ENCODE measurements around the gene LCN12.
A peak's percentile ranks its signal among the peaks of the same experiment; 100 is the strongest.

The LCN12 gene

DNA sequence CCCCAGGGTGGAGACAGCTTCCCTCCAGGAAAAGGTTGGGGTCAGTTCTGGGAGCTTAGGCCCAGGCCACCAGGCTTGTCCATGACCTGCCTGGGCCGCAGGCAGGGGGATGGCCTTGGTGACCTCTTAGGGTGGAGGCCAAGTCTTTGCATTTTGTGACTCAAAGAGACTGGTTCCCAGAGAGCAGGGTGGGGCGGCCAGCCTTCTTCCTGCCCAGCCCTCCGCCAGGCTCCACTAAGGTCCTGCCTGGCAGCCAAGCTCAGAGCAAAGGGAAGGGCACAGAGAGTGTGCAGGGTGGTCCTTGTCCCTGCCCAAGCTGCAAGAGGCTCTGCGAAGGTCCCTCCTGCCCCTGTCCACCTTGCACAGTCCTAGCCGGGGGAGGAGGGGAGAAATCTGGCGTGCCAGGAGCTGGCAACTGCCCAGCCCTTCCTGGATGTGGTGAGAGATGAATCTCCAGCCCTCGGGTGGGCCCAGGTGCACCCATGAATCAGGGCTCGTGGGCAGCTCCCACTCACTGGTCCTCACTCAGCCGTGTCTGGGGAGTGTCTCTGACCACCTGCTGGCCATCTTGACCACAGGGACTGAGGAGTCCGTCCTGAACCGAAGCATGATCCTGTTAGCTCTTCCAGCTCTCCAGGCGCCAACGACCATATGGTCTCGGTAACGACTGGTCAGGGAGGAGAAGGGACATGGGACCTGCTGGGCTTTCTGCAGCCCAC lies 22.9 kb downstream of the LCN12 start:
- no peak for DNase-seq

DNA sequence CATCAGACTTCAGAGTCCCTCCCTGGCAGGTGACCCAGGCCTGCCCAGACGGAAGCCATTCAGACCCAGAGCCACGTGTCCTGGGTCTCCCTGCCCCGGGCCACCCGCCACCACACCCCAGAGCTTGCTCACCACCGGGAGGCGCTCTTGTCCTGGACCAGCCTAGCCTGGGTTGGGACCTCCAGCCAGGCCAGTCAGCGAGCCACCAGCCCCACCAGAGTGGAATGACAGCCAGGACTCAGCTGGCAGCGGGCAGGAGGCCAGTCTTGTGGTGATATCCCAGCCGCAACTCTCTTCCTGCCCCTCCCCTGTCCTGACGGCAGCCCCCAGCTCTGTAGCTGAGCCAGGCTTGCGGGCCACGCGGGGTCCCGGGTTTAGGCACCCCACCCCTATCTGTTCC lies 23.6 kb downstream of the LCN12 start:
- peak; percentile 43 for DNase-seq

DNA sequence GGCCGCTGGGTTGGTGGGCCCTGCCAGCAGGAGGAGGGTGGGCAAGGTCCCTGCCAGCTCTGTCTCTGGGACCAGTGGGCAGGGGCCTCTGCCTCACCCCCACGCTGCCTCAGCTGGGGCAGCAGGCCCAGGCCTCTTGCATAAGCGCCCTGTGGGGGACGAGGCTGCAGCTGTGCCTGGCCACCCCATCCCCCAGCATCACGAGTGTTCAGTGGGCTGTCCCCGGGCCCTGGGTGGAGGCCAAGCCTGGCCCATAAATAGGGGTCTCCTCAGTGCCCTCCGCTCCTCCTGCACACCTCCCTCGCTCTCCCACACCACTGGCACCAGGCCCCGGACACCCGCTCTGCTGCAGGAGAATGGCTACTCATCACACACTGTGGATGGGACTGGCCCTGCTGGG lies 25.1 kb downstream of the LCN12 start, which contains the start of gene PTGDS:
TSS of gene PTGDS (plus strand) at position 282 of the 400 bp plus-strand sequence. CDS start at position 357, 75 bp downstream.
- no peak for DNase-seq

DNA sequence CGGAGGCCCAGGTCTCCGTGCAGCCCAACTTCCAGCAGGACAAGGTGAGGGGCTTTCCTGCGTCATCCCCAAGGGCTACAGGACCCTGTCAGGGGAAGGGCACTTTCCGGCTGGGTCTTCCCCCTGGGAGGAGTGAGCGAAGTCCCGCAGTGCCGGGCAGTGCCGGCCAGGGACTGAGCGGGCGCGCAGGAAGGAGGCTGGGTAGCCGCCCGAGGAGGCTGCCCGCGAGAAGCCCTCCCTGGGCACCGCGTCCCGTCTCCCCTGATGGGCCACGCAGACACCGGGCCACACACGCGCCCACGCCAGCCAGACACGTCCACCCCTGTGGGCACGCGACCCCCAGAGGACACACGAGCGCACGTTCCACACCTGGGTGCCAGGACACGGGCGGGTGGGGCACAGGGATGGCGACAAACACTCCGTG lies 25.6 kb downstream of the LCN12 start:
- no peak for DNase-seq

DNA sequence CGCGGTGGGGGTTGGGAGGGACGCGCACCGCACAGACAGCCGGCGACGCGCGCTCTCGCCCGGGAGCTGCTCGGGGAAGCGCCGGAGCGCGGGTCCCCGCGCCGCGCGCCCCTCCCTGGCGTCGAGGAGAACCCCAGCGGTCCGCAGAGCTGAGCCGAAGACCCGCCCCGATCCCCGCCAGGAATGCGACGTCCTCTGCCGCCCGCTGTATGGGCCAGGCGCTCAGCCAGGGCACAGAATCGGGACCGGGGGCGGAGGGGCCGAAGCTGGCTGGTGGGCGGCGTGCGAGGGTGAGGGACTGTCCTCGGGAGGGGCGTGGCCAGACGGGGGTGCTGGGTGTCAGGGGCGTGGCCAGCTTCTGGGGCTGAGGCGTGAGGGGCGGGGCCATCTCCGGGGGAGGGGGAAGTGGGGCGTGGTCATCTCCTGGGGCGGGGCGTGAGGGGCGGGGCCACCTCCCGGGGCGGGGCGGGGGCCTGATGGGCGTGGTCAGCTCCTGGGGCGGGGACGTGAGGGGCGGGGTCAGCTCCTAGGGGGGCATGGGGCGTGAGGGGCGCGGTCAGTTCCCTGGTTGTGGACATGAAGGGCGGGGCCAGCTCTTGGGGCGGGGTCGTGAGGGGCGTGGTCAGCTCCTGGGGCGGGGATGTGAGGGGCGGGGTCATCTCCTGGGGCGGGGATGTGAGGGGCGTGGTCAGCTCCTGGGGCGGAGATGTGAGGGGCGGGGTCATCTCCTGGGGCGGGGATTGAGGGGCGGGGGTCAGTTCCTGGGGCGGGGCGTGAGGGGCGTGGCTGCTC lies 26.2 kb downstream of the LCN12 start:
- DNase-seq: peak; percentile 76

DNA sequence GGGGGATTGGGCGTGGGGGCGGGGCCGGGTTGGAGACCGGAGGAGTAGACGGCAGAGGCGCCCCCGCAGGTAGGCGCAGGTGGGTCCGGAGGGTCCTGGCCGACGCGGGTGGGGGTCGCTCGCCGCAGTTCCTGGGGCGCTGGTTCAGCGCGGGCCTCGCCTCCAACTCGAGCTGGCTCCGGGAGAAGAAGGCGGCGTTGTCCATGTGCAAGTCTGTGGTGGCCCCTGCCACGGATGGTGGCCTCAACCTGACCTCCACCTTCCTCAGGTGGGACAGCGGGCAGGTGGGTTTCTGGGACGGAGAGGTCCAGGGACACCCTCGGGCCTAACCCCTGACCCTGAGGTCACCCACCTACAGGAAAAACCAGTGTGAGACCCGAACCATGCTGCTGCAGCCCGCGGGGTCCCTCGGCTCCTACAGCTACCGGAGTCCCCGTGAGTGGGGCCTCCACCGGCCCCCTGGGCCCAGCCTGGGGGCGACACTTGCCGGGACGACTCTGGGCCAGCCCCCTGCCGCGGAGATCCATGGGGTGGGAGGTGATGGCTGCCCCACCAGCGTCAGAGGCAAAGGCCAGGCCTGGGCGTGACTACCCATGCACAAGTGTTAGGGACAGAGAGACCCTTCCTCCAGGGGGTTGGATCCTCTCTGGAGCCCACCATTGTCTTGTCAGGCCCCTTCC lies 26.9 kb downstream of the LCN12 start:
- no peak for DNase-seq

DNA sequence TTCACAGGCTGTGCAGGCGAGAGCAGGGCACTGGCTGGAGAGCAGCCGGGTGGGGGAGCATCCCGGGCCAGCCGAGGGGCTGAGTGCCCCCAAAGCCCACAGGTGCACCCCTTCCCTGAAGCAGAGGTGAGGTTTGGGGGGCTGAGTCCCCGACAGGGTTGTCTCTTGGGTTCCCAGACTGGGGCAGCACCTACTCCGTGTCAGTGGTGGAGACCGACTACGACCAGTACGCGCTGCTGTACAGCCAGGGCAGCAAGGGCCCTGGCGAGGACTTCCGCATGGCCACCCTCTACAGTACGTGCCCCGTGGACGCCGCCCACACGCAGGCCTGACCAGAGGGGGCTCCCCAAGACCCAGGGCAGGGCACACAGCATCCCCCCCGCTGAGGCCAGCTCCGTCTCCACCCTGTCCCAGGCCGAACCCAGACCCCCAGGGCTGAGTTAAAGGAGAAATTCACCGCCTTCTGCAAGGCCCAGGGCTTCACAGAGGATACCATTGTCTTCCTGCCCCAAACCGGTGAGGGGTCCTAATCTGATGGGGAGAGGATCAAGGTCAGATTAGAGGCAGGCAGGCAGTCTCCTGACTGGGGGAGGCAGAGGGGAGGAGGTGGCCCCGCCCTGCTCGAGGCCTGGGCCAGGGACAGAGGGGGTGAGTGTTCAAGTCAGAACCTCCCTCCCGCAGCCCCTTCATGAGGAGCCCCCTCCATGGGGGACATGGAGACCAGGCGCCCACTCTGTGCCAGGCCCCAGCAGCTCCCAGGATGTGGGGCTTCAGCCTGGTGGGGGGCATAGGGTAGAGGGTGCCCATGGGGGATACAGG lies 27.9 kb downstream of the LCN12 start:
- no peak for DNase-seq

DNA sequence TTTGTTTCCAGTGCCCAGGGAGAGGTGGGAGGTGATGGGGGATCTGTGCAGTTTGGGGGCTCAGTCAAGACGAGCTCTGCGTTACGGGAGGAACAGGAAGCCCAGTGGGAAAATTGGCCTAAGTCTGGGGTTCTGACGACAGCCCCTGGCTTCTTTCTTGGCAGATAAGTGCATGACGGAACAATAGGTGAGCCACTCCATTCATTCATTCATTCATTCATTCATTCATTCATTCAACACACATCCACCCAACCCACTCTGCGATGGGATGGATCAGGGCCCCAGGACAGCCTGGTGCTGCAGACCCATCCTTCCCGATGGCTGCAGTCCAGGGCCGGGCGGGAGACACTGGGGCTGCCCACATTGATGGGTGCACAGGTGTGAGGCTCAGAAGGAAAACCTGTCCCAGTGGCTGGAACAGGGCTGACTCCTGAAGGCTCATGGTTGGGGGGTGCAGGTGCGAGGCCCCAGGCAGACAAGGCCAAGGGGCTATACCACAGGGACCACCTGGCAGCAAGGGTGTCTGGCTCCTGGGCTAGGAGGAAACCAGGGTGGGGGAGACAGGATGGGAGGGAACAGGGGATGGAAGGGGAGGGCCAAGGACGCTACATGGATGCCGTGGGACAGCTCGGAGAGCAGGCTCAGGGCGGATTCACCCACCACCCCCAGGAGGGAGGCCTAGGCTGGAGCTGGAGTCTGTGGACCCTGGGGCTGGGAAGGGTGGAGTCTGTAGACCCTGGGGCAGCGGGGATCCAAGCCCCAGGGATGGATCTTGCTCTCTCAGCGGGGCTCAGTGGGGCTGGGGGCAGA lies 28.8 kb downstream of the LCN12 start:
- no peak for DNase-seq

DNA sequence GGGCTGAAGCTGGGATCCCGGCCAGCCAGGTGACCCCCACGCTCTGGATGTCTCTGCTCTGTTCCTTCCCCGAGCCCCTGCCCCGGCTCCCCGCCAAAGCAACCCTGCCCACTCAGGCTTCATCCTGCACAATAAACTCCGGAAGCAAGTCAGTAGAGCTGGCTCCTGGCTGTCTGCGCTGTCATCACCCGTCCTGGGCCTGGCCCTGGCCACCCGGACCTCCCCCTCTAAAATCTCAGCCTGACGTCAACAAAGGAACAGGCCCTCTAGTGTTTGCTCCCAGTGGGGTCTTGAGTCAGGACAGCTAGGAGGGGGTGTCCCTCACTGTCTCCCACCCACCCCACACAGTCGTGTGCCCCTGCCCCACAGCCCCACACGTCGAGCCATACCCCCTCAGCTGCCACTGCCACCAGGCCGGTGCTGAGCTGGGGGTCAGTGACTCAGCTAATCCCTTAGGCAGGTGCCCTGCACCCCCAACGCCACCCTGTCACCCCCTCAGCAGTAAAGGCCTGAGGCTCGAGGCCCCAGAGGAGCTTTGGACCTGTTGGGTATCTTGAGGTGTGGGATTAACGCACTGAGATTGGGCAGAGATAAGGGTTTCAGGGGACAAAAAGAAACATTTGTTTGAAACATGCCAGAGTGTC lies 29.6 kb downstream of the LCN12 start:
- DNase-seq: no peak

DNA sequence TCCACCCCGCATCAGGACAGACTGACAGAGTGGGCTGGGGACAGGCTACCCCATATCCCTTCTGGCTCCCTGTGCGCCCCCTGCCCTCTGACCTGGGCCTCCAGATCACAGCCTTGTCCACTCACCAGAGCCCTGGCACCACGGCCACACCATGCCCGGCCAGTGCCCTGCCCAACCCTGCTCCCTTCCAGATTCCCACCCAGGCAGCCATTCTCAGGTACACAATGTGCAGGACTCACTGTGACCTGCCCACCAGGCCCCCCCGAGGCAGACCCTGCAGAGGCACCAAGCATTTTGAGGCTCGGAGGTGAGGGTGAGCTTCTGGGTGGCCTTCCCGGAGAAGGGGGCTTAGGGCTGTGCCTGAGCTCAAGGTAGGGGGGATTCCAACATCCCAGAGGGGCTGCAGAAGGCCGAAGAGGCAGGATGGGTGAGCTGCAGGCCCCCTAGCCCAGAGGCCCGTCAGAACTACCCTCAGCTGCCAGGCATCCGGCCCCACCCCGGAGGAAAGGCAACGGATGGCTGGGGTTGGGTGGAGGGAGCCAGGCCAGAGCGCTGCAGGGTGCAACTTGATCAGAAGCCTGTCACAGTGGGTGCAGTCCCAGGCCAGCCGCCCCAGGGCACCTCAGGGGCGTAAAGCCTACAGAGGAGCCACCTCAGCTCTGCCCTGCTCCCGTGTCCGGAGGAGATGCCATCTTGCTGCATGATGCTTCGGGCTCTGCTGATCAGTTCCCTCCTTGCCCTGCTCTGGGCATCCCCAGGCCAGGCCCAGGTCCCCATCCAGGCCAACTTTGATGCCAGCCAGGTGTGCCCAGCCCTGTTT lies 30.4 kb downstream of the LCN12 start, which contains the start of gene LCNL1:
TSS of gene LCNL1 (plus strand) at position 762 of the 820 bp plus-strand sequence. CDS start 594 bp downstream, outside the sequence.
- no peak for DNase-seq

DNA sequence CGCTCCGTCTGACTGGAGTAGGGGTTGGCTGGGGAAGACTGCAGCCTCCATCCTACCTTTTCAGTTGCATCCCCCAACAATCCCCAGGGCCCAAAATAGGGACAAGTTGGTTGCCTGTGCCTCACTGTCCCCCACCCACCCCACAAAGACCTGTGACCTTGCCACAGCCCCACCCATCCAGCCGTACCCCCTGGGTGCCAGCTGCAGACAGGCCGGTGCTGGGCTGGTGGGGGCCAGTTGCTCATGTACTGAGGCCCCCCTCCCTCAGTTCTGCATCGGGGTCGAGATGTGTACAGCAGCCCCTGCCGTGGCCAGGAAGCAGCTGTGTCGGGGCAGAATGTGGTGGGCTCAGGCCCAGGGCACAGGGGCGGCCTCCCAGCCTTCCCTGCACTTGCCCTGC lies 31.1 kb downstream of the LCN12 start:
- no peak for DNase-seq

DNA sequence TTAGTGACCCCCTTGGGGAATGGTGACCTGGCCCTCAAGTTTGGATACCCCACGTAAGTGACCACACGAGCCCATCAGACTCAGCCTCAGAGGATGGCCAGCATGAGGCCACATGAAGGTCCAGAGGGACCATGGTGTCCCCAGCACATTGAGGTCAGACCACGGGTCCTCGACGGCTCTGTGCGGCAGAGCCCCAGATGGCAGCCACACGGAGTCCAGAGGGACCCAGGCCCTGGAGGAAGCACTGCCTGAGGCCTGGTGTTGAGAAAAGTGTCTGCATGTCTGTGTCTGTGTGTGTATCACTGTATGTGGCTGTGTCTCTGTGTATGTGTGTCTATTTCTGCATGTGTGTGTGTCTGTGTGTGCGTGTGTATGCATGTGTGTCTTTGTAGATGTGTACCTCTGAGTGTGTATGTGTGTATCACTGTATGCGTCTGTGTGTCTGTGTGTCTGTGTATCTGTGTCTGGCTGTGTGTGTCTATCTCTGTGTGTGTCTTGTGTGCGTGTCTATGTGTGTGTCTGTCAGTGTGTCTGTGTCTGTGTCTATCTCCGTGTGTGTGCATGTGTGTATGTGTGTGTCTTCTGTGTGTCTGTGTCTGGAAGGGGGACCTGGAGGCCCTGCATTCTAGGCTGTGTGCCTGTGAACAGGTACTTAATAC lies 31.7 kb downstream of the LCN12 start:
- DNase-seq: no peak

DNA sequence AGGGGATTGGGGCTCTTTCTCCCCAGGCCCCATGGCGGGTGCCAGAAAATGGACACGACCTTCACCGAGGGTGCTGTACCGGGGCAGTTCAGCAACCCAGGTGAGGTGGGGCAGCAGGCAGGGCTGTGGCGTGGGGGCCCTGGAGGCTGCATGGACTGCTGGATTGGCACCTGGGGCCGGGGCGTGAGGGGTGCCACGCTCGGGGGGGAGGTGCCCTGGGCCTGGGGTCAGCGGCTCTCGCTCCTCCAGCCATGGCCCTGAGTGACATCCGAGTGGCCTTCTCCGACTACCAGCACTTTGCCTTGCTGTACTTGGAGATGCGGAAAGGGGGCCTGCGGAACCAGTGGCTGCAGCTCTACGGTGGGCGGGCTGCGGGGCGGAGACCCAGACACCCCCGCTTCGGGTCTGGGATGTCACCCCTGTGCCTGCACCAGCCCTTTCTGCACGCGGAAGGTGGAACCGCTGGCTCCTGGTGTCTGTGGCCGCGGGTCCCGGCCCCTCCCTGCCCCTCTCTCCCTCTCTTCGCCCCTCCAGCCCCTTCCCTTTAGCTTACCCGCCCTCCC lies 32.5 kb downstream of the LCN12 start:
- no peak for DNase-seq

DNA sequence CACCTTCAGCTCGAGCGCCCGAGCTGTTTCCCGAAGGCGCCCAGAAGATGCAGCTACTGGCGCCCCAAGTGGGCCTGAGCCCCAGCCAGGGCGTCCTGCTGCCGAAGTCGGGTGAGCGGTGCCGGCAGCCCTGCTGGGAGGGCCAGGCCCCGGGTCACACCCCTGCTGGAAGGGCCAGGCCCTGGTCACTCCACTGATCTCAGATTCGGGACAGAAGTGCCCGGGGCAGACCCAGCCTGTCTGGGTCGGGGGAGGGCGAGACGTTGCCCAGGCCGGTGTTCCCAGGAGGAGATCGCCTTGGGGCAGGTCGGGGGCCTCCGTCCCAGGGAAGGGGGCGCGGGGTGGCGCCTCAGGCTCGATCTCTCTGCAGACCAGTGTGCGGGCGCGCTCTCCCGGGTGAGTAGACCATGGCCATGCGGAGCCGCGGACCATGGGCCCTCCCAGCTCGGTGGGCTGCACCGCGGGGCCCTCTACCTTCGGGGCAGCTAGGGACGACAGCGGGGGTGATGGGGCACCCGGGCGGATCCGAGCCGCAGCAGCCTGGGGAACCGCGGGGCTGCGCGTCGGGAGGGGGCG lies 33.0 kb downstream of the LCN12 start:
- peak; percentile 33 for DNase-seq

DNA sequence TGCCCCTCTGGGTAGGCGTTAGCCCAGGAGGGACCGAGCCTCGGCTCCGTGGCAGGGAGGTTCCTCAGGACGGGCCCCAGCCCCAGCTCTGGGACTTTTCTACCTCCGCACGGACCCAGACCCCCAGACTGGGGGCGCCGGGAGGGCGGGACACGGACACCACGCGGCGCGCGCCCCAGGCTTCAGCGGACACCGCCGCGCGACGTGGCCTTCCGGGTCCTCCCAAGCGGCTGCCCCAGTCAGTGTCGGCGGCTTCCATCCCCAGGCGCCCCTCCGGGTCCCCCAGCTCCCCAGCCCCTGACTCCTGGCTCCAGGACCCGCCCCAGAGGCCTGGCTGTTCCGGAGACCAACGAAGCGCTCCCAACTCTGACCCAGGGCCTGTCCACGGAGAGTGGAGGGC lies 33.8 kb downstream of the LCN12 start:
- DNase-seq: no peak

DNA sequence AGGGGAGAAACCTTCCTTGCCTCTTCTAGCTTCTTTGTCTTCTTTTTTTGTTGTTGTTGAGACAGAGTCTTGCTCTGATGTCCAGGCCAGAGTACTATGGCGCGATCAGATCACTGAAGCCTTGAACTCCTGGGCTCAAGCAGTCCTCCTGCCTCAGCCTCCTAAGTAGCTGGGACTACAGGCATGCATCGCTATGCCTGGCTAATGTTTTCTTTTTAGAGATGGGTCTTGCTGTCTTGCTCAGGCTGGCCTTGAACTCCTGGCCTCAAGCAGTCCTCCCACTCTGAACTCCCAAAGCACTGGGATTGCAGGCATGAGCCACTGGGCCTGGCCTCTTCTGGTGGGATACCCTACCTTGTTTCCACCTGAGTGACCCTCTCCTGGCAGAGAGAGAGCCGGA lies 36.8 kb downstream of the LCN12 start:
- no peak for DNase-seq

DNA sequence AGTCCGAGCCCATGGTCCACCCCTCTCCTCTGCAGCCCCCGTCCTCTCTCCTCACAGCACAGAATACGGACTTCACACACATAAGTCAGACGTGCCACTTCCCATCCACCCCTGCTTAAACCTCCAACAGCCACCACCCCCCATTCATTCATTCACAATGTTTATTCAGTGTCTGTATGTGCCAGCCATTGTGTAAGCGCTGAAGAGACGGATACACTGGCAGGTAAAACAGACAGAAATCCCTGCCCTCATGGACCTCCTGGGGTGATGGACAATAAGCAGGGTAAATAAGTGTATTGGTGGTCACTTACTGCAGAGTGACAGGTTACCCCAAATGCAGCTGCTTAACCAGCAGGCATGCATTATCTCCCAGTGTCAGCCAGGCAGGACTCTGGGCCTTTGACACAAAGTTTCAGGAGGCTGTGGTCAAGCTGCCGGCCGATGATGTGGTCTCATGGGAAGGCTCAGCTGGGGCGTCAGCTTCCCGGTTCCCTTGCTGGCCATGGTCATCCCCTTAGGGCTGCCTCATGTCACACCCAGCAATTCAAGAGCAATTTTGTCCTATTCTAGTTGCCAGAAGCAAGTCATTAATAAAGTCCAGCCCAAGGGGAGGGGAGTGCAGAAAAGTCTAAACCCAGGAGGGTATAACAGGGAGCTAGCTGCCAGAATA lies 38.3 kb downstream of the LCN12 start:
- DNase-seq: no peak

Data from activated T-cell treated with anti-CD3 and anti-CD28 coated beads, Interleukin-2, amount 50 U/mL, for 1 hour (primary cell).